GM18907 (cell line): ENCODE measurements around the gene DNAJA1.

ENCODE experiments used
- ATAC-seq: cut with Tn5 transposase; IDR thresholded peaks from one replicate; pipeline ENCODE4 v1.9.1; 2021; ENCODE audit warnings: mild to moderate bottlenecking, moderate library complexity; ENCODE audit not compliant: unreplicated experiment

The DNAJA1 gene

DNA sequence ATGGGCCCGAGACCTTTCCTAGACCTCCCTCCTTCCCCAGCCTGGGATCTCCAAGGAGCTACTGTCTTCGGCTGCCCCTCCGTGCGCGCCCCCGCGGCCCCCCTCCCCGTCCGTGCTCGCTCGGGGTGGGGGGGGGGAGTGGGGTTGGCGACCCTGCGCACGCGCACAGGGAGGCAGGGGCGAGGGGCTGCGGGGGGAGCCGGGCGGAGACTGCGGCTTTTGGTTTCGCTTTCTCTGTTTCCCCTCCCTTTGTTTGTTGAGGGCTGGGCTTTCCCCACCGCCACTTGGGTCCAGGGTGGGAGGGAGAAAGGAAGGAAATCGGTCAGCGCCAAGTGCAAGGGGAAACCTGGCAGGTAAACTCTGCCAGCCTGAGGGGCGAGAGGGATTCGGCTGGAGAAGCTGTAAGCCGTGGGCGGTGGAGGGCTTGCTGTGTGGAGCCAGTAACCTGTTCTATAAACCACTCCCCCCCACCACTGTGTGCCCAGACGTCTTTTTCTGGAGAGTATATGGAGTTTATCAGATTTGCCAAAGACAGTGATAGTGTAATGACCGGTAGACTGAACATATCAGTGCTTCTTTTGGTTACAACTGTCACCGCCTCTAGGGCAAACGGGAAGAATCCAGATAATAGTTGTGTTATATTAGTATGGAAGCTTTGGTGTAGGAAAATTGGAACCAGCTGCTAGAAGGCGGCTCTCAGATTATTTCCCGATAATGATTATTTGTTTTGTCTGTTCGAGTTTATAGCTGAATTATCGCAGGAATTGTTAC, 684 bp downstream of the DNAJA1 start:
- peak; percentile 52 for ATAC-seq

DNA sequence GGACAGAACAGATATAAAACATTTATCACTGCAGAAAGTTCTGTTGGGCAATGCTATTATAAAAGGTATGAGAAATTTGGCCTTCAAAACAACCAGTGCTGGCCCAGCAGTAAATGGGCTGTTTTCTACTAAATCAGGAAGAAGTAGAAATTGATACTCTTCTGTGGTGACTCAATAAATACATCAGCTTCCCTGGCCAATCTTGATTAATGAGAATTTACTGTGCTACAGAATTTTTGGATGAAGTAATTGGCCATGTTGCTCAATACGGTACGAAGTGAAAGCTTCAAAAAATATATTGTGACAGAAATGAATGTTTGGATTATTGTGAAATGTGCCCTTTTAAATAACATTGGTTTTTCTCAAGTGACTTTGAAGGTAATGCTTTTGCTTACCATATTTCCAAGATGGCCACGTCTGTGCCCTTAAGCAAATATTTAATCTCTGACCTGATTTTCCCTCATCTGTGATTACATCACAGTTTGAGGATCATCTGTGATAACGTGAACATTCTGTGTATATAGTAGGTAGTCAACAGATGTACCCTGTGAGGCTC, 4.2 kb downstream of the DNAJA1 start:
- ATAC-seq: no peak

DNA sequence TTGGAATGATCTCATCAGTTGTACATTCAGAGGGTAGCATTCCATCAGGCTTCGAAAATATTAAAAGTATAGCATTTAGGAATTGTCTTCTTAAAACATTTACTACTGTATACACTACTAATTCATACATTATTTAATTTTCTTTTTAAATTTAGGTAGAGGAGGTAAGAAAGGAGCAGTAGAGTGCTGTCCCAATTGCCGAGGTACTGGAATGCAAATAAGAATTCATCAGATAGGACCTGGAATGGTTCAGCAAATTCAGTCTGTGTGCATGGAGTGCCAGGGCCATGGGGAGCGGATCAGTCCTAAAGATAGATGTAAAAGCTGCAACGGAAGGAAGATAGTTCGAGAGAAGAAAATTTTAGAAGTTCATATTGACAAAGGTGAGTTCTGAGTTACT, 5.2 kb downstream of the DNAJA1 start:
- no peak for ATAC-seq

DNA sequence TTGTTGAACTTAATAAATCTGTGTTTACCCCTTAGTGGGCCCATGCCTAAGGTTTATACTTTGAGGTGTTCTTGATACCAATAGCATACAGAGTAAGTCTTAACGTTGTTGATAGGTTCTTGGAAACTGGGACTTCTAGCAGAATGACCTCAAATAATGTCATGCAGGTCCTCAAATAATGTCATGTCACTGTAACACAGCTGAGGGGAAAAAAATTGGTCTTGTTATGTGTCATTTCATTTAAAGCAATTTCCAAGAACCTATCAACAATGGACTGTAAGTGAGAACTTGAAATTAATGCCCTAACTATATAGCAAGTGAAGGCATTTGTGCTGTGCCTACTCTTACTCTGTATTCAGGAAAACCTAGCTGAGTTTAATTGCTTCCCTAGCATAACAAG, 7.2 kb downstream of the DNAJA1 start:
- no peak for ATAC-seq

DNA sequence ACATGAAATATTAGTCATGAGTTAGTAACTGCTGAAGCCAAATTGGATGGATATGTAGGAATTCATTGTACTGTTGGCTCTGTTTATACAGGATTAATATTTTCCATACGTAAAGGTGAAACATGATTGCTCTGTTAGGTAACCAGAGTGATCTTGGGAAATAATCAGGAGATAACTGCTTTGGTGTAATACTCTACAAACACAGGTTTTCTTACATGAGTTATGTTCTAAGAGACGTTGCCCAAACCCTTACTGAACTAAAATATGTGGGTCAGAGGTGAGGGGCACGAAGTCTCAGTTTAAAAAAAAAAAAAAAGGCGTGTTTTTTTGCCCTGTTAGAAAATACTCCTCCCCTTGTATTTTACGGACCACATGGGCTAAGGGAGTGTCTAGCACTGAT, 7.8 kb downstream of the DNAJA1 start:
- ATAC-seq: no peak

DNA sequence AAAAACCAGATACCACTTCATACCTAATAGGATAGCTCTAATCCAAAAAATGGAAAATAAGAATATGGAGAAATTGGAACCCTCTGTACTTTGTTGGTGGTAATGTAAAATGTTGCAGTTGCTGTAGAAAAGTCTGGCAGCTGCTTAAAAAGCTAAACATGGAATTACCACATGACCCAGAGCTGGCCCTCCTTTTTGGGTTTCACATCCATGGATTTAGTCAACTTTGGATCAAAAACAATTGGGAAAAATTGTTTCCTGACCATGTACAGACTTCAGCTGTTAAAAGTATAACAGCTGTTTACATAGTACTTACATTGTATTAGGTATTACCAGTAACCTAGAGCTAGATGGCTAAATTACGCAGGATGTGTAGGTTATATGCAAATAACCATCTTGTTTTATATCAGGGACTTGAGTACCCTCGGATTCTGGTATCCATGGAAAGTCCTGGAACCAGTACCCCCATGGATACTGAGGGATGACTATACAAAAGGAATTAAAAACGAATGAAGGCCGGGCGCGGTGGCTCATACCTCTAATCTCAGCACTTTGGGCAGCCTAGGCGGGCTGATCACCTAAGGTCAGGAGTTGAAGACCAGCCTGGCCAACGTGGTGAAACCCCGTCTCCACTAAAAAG, 15.8 kb downstream of the DNAJA1 start:
- ATAC-seq: no peak

DNA sequence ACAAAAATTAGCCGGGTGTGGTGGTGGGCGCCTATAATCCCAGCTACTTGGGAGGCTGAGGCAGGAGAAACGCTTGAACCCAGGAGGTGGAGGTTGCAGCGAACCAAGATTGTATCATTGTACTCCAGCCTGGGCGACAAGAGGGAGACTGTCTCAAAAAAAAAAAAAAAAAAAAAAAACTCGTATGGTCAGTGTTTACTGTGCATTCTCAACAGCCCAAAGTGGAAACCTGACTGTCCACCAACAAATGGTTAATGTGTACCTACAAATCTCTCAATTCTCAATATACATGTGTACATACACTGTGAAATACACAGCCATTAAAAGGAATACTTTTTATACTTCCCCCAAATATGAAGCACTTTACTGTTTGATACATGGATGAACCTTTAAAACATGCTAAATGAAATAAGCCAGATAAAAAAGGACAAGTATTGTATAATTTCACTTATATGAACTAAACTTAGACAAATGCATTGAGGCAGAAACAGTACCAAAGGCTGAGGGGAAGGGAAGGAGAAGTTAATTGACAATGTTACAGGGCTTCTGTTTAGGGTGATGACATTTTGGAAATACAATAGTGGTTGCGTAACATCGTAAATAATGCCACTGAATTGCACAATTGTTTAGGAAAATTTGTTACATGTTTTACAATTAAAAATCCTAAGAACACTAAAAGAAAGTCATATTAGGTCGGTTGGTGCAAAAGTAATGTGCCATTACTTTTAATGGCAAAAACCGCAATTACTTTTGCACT, 16.5 kb downstream of the DNAJA1 start:
- ATAC-seq: no peak

DNA sequence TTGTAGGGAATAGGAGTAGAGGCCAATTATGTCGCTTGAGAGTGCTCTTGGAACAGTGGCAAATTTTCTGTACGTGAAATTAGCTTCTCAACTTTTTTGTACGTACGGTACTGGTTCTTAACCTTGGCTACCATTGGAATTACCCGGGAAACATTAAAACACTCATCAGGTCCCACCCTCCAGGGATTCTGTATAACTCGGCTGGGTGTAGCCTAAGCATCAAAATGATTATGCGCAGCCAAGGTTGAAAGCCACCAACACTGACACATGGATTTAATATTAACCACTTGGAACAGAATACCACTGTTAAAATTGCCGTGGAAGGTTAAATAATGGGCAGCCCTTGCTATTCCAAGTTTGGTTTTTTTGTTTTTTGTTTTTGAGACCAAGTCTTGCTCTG, 17.4 kb downstream of the DNAJA1 start:
- no peak for ATAC-seq

DNA sequence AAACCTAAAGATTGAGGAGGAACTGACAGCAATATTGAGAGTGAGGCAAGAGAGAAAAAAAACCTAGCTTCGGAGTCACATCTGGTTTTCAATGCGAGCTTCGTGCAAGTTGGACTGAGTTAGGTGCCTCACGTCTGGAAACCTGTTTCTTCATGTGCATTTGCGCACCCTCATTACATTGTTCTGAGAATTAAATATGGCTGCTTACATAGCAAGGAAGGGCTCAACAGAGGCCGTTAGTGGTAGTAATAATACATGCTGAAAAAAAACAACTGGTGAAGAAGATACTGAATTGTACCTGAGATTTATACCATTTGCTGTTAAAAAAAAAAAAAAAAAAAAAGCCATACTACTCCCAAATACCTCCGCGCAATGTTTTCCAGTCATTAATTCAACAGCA, 18.6 kb downstream of the DNAJA1 start:
- ATAC-seq: no peak

DNA sequence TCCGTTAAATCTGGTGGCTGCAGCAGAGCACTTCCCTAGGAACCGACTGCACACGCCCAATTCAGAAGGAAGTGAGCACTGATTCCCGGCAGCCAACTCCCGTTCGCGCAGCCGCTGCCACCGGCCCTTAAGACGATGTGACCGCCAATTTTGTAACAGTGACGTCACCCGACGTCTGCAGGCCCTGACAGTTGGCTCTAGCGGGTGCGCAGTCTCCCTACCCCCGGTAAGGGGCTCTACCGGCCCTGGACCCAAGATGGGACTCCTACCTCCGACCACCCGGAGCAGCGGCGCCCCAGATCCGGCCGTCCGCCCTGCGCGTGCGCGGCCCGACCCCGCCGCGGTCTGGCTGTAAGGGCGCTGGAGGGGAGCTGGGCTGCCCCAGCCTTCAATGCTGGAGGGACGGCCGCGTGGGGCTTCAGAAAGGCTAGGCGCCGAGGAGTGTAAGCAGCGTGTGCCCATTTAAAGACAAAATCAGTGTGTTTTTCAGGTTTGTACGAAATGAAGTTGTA, 19.1 kb downstream of the DNAJA1 start:
- peak; percentile 87 for ATAC-seq

DNA sequence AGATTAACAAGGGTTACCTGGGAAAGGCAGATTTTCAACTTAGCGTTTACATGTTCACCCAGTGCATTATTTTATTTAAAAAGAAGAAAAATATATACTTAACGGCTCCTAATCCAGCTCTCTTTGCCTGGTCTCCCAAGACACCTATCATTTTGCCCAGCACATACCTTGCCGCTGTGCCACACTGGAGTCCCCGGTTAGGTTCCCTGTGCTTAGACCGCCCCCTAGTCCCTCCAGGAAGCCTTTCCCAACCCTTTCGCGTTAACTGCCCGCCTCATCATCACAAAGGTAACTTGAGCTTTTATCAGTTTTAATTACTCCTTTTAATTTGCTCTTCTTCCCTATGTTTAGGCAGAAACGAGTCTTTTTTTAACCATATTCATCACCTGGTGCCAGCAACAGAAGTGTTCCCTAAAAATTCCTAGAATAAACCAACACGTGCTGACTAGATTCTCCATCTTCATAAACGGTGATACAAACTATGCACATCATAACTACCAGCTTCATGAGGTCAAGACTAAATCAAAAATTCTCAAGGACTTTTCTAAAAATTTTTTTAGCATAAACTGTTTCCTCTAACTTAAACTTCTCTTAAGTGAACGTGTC, 19.7 kb downstream of the DNAJA1 start:
- ATAC-seq: no peak

DNA sequence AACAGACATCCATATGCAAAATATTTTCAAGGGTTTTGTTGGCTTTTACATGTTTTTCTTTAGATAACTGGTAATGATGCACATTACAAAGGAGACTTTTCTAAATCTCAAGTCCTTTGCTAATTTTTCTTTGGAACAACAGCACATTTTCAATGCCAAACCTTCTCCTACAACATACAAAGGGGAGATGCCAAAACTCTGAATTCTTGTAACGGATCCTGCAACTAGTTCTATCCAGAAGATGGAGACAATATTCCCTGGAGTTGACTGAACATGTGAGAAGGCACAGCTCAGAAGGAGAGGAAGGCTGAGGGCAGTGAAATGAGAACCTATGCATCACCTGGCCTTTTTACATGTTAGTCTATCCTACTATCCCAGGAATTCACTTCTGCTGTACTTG, 21.0 kb downstream of the DNAJA1 start:
- ATAC-seq: no peak

DNA sequence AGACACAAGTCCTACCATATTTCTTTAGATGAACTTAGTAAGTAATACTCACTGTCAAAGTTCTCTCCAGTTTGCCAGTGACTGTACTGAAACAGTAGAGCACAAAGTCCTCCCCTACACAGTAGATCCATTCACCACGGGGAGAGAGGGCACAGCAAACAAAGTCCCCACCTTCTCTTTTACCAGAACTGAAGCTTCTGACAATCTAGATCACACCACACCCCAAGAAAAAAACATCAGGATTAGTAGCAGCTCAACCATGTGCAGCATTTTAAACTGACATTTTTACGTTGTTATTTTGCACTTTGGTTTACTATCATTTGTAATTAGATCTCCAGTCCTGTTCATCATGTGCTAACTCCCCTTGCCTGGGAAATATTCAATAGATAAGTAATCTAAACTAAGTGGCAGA, 23.0 kb downstream of the DNAJA1 start:
- ATAC-seq: no peak

DNA sequence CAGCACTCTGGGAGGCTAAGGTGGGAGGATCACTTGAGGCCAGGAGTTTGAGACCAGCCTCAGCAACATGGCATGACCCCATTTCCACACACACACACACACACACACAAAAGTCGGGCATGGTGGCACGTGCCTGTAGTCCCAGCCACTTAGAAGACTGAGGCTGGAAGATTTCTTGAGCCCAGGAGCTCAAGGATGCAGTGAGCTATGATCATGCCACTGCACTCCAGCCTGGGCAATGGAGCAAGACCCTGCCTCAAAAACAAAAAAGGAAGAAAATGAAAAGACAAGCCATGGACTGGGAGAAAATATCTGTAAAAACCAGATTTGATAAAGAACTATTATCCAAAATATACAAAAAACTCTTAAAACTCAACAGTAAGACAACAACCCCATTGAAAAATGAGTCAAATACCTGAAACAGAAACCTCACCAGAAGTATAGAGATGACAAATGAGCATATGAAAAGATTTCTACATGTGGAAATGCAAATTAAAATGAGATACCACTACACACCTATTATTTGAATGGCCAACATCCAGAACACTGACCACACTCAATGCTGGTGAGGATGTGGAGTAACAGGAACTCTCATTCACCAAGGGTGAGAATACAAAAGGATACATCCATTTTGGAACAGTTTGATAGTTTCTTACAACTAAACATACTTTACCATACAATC, 24.7 kb downstream of the DNAJA1 start:
- ATAC-seq: peak; percentile 75

DNA sequence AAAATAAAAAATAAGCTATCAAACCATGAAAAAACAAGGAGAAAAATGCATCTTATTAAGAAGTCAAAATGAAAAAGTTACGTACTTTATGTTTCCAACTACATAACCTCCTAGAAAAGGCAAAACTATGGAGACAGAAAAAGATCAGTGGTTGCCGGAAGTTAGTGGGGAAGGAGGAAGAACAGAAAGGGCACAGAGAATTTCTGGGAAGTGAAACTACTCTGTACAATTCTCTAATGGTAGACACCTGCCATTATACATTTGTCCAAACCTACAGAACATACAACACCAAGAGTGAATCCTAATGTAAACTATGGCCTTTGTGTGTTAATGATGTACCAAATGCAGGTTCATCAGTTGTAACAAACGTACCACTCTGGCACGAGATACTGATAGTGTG, 26.1 kb downstream of the DNAJA1 start:
- no peak for ATAC-seq

DNA sequence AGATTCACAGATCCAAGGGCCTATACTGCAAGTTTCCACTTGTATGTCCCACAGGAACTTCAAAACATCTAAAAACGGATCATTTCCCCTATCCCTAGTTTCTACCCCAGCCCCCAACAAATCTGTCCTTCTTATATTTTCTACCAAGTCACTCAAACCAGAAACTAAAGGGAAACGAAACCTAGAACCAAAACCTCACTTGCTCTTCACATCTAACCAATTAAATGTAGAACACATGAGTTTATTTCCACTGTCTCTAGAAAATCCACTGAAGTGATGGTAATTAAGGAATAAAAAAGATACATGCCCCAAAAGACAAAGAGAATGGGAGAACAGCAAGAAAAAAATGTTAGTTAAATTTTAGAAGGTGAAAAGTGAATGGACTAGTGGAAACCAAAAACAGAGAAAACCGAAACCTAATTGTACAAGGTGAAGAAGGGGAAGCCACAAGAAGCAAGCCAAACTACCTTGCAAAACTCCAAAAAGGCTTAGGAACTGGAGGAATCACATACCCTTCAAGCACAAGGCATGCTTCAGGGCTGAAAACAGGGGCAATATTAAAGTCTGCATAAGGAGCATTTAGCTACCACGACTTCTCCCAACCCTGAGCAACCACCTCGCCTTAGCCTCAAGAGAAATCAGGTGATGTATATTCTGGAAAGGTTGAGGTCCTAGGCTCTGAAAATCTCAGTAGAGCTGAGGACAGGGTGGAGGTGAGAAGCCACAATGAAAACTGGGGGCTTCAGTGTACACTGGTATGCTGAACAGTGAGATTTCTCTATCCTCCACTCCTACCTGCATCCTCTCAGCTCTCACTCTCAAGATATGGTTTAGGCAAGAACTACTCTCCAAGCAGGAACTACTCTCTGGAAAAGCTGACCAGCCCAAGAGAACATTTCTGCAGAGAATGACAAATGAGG, 40.3 kb downstream of the DNAJA1 start:
- peak; percentile 82 for ATAC-seq

DNA sequence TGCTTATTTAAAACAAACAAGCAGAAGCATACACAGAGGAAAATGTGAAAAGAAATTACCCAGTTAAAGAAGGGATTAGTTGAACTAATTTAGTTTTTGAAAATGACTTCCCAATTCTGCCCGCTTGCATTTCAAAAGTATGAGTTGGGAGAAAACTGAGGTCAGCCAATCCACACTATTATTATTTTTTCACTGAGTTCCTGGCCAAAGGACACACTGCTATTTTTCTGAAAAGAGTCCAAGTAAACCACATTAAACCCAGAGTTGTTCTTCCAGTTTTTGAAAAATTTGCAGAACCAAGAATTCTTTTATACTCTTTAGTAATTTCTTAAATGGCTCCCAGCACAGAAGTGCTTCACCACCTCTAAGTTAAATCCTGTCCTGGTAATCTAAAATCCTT, 43.9 kb downstream of the DNAJA1 start:
- ATAC-seq: no peak

DNA sequence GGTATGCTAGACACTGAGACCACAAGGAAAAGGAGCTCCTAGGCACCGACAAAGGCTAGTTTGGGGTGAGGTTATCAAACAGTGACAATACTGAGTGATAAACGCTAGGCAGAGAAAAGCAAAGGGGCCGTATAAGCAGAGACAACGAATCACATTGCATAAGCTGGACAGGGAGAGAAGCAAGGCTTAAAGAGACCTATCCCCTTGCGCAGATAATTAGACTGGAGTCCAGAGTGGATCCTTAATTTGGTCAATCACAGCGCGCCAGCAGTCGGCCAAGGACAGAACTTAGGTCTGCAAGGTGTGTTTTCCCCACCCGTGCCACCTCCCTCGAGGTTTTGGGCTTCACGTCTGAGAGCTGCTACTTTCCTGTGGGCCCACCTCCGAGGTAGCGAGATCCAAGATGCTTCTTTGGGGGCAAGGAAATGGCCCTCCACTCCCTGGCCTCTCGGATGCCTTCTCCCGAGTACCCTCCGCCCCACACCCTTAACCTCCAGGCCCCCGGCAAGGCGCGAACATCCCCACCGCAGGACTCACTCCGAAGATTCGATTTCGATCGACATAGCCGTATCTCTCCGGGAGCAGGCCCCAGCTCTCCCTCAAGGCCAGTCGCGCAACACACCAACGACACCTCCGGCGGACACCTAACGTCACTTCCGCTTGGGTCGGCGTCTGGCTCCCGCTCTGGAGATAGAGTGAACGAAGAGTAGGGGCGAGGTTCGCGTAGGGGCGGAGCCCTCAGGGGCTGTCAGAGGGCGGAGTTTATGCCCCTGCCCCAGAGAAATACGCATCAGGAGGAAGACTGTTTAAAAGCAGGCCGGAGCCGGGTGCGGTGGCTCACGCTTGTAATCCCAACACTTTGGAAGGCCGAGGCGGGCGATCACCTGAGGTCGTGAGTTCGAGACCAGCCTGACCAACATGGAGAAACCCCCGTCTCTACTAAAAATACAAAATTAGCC, 51.3 kb downstream of the DNAJA1 start, which contains the start of gene SMU1:
SMU1 (minus strand) TSS at position 629 of the 959 bp plus-strand sequence; CDS start at position 563, 66 bp downstream.
- peak; percentile 99 for ATAC-seq
